Breast epithelium (tissue), 3 donors: Measurements from ENCODE around the gene SRRM2.

Source experiments
- POLR2A ChIP-seq: fragments of 450-650 bp; IDR thresholded peaks from one replicate; pipeline ENCODE4 v1.6.1; 2016; ENCODE audit warnings: antibody characterized with exemption, mild to moderate bottlenecking, moderate library complexity
- POLR2AphosphoS5 ChIP-seq, 3 donors: sonication (generic); formaldehyde crosslinking; IDR thresholded peaks; one replicate each; pipeline ENCODE4 v1.6.1; 2017; ENCODE audit warnings: antibody characterized with exemption in 3 of 3
- TF ChIP-seq, protein P1 (sequence below), 3 donors: fragments of 450-650 bp; IDR thresholded peaks; one replicate each; pipeline ENCODE4 v1.5.1; 2016 to 2017; ENCODE audit warnings: antibody characterized with exemption in 3 of 3, mild to moderate bottlenecking in 3 of 3, moderate library complexity in 3 of 3

DNA sequence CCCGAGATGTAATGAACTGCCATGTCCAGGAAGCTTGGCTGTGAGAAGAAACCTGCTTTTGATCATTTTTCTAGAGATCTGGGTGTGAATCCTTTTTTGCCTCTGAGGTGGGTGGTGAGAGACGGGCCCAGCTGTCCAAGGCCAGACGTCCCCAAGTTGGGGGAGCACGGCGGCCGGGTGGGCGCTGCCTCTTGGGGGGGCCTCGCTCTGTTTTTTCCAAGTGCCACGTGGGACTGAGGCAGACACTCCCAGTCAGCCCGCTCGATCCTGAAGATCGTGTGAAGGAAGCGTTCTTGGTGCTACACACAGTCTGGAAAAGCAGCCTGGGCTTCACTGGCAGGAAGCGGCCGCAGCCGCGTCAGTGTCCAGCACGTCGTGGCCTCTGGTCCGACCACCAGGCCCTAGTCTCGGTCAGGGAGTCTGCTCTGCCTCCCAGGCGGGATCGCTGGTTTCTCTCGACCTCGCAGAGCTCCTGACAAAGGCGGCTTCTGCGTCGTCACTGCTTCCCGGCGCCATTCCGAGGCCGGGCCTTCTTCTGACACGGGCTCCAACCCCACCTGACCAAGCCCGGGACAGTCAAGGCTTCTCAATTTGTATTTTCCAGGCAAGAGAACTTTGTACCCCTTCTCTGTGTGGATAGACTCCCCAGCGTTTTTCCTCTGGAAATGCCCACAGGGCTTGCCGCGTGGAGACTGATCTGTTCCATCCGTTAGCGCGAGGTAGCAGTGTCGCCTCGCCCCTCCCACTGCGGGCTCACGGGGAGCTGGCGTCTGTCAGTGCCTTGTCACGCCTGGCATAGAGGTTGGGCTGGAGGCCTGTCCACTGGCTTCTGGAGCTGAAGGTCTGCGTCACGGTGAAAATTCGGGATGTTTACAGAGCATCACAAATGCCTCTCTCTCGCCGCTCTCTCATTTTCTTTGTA, 44.8 kb upstream of the SRRM2 start:
- no peak for TF ChIP-seq POLR2AphosphoS5 (IDR thresholded peaks at IDR 0.05)
- TF ChIP-seq, protein P1, sequence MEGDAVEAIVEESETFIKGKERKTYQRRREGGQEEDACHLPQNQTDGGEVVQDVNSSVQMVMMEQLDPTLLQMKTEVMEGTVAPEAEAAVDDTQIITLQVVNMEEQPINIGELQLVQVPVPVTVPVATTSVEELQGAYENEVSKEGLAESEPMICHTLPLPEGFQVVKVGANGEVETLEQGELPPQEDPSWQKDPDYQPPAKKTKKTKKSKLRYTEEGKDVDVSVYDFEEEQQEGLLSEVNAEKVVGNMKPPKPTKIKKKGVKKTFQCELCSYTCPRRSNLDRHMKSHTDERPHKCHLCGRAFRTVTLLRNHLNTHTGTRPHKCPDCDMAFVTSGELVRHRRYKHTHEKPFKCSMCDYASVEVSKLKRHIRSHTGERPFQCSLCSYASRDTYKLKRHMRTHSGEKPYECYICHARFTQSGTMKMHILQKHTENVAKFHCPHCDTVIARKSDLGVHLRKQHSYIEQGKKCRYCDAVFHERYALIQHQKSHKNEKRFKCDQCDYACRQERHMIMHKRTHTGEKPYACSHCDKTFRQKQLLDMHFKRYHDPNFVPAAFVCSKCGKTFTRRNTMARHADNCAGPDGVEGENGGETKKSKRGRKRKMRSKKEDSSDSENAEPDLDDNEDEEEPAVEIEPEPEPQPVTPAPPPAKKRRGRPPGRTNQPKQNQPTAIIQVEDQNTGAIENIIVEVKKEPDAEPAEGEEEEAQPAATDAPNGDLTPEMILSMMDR (IDR thresholded peaks at IDR 0.05), result no peak
- no peak for TF ChIP-seq POLR2A
